ENCODE results near the gene CDC42BPB.

CDC42BPB gene

GRCh38 chr14:103033681-103034096 lies 23.7 kb downstream of the CDC42BPB start:
- no peak for DNase-seq (ENCODE audit: low read depth in 2 of 2)
- no peak for TF ChIP-seq CTCF (IDR thresholded peaks at IDR 0.05; ENCODE audit: low read depth, low read length)
- no peak overlapping the region for H3K4me3 ChIP-seq (replicated peaks in 1 of 2; ENCODE audit: low read depth in 2 of 2, low read length in 2 of 2)

- H3K4me3 ChIP-seq (replicated peaks in 1 of 2; ENCODE audit: low read depth in 2 of 2, low read length in 2 of 2): no peak overlapping the region
- no peak for DNase-seq (ENCODE audit: low read depth in 2 of 2)
- no peak for TF ChIP-seq CTCF (IDR thresholded peaks at IDR 0.05; ENCODE audit: low read depth, low read length)
Observed at GRCh38 chr14:103031956-103032355, 25.4 kb downstream of the CDC42BPB start.

GRCh38 chr14:103031566-103031911 lies 25.8 kb downstream of the CDC42BPB start:
- DNase-seq (ENCODE audit: low read depth in 2 of 2): no peak

GRCh38 chr14:103030741-103031565 lies 26.4 kb downstream of the CDC42BPB start:
- no peak for DNase-seq (ENCODE audit: low read depth in 2 of 2)
- H3K4me3 ChIP-seq (replicated peaks in 1 of 2; ENCODE audit: low read depth in 2 of 2, low read length in 2 of 2): no peak overlapping the region
- no peak for TF ChIP-seq CTCF (IDR thresholded peaks at IDR 0.05; ENCODE audit: low read depth, low read length)

More at GRCh38 chr14:103031566-103031911, 25.8 kb downstream of the CDC42BPB start:
- H3K4me3 ChIP-seq (replicated peaks in 1 of 2; ENCODE audit: low read depth in 2 of 2, low read length in 2 of 2): no peak overlapping the region
- no peak for TF ChIP-seq CTCF (IDR thresholded peaks at IDR 0.05; ENCODE audit: low read depth, low read length)

GRCh38 chr14:103029936-103030335 lies 27.4 kb downstream of the CDC42BPB start:
- no peak for TF ChIP-seq CTCF (IDR thresholded peaks at IDR 0.05; ENCODE audit: low read depth, low read length)
- no peak for DNase-seq (ENCODE audit: low read depth in 2 of 2)
- no peak overlapping the region for H3K4me3 ChIP-seq (replicated peaks in 1 of 2; ENCODE audit: low read depth in 2 of 2, low read length in 2 of 2)

GRCh38 chr14:103028772-103029171 lies 28.6 kb downstream of the CDC42BPB start:
- H3K4me3 ChIP-seq (replicated peaks in 1 of 2; ENCODE audit: low read depth in 2 of 2, low read length in 2 of 2): no peak overlapping the region
- DNase-seq (ENCODE audit: low read depth in 2 of 2): no peak
- no peak for TF ChIP-seq CTCF (IDR thresholded peaks at IDR 0.05; ENCODE audit: low read depth, low read length)

Measured in cardiac fibroblast (primary cell).